Retina (tissue), 1 donor: Measurements from ENCODE around the gene IL4I1.

Experiments
- DNase-seq: peaks from one replicate; pipeline ENCODE4 v3.0.0-alpha.2; 2016

Gene IL4I1

GRCh38 chr19:49924004-49924880, 27.6 kb upstream of the IL4I1 start:
- no peak for DNase-seq

- no peak for DNase-seq
Measured at GRCh38 chr19:49923055-49924003, 26.6 kb upstream of the IL4I1 start.

GRCh38 chr19:49921871-49922795, 25.4 kb upstream of the IL4I1 start:
- no peak for DNase-seq

- no peak for DNase-seq
Measured at GRCh38 chr19:49920624-49921363, 24.1 kb upstream of the IL4I1 start.

- no peak for DNase-seq
Measured at GRCh38 chr19:49918089-49918488, 21.4 kb upstream of the IL4I1 start.

- DNase-seq: no peak
Measured at GRCh38 chr19:49916839-49917733, 20.4 kb upstream of the IL4I1 start.

GRCh38 chr19:49915271-49915670, 18.6 kb upstream of the IL4I1 start:
- no peak for DNase-seq

GRCh38 chr19:49913720-49914119, 17.0 kb upstream of the IL4I1 start:
- no peak for DNase-seq

- DNase-seq: no peak
Measured at GRCh38 chr19:49912965-49913685, 16.4 kb upstream of the IL4I1 start.

DNA sequence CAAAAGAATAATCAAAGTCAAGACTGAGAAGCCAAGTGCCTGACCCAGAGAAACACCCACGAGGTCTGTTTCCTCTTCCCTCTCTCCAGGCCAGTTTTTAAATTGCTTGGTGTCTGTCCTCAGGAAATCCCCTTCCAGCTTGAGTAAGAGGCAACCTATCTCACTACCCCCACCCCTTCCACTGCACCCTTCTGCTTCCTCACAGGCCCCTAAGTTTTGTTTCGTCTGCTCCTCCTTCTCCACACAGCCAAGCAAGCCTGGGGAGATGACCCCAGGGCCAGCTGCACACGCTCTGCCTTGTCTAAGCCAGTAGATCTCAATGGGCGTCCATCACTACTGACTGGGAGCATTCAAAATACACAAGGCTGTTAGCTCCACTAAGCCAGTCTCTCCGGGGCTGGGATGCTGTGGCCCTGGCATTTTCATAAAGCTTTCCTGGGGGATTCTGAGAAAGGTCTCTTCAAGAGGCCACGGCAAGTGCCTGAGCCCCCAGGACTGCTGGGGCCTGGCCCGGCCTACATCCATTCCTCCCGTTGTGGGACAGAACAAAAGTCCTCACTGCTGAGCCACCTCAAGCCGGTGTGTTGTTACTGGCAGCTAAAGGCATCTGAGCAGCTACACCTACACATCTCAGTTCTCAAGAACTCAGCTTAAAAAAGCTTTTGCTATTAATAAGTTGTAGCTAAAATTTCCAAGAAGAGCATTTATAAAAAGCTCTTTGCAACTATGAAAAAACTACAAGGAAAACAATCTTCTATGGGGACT, 14.9 kb upstream of the IL4I1 start:
- DNase-seq: no peak

DNA sequence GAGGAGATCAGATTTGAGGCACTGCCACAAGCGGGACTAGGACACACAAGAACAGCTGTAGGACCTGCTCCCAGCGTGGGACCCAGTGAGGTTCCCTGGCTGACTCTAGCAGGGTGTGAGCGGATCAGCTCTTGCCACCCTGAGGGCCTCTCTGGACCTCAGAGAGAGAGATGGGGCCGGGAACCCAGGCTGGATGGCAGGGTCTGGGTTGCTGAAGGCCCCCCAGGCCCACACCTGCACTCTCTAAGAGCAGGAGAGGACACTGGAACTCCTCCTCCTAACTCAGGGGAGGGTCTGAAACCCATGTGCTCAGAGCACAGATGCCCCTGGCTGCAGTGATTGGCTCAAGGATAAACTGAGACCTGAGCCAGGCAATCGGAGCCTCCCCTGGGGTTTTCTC, 13.5 kb upstream of the IL4I1 start:
- DNase-seq: no peak

DNA sequence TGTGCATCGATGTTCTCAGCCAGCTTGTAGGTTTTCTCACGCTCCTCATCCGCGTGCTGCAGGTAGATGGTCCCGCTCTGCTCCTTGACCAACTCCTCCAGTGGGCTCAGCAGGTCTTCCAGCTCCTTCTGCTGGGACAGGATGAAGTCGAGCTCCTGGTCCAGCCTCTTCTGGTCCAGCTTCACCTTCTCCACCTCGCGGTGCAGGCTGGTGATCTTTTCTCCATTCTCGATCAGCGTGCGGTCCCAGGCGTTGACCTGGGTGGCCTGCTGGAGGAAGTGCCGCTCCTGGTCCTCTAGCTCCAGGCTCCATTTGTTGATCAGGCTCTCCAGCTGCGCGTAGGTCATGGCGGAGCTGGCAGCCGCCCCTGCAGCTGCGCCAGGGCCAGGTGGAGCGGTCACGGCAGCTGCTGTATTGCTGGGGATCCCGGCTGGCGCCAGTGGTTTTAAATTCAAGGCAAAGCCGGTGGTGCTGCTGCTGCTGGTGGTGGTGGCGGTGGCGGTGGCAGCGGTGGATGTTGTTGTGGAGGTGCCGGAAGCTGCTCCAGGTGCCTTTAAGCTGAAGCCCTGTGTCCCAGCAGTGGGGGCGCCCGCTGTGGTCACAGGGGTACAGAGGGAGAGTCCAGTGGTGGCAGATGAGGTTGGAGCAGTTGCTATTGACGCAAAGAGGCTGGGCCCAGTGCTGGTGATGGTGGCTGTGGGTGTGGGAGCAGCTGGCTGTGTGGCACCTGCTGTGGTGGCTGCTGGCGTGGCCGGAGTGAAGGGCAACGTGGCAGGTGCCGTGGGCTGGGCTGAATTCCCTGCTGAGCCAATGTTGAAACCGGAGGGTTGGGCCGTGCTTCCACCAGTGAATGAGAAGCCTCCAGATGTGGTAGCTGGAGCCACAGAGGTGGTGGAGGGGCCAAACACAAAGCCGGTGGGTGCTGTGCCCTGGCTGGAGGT, 12.1 kb upstream of the IL4I1 start:
- no peak for DNase-seq

DNA sequence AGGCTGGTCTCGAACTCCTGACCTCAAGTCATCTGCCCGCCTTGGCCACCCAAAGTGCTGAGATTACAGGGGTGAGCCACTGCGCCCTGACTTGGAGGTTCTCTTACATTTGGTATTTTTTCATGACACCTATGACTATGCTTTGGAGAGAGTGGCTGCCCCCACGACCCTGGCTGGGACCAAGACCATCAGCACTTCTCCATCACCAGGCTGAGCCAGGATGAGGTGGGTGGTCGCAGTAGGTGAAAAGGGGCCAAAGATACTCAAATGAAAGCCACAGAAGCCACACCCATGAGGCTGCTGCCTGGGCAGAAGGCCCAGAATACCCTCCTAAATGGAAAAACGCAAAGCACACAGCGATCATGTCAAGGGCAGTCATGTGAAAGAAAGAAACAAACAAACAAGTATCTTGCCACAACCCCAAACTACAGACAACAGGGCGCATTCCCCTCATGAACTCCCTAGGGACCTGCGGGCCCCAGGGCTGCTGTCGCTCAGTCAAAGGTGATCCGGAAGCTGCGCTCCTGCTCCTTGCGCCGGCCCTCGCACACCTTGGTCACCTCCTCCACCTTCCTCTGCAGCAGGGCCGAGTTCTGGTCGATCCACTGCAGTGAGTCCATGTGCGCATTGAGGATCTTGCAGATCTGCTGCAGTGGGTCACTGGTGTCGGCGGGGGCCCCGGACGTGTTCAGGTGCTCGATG, 11.2 kb upstream of the IL4I1 start:
- no peak for DNase-seq

- DNase-seq: no peak
Measured at GRCh38 chr19:49906879-49907564, 10.3 kb upstream of the IL4I1 start.

- DNase-seq: no peak
Measured at GRCh38 chr19:49904136-49904535, 7.4 kb upstream of the IL4I1 start.

DNA sequence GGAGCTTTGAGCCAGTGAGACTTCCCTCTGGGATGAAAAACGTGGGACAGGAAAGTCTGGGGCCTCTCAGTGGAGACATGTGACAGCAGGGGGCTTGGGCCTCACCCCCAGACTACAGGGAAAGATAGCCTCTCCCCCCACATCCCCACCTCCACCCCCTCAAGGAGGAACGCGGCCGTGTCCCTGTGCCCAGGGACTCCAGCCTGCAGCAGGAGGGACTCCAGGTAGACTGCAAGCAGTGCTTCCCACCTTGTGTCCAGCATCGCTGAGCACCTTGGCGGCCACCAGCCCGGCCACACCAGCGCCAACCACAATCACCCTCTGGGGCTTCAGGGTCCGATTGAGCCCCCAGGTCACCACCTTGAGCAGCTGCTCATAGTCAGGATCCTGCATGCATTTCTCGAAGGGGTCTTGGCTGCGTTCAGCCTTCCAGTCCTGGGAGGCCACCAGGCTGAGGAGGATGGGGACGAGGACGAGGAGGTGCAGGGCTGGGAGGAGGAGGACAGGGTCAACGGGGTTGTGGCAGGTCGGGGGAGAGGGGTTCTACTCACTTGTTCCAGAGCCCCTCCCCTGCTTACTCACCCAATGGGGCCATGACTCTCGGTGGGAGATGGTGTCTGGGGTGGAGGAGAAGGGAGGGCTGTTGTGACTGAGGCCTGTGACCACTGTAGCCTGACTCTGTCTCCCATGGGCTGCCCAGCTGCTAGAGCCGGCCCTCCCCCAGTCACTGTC, 955 bp downstream of the IL4I1 start:
- DNase-seq: no peak
